Spleen (tissue), 11 donors: ENCODE results near the gene GRM8. TPM values are rescaled to one million over a fixed set of nuclear protein-coding genes. Genes with fewer than 3 reads are reported as not detected.
"Not testable (repeated sequence)": the region's sequence is repeated elsewhere in the genome, so short reads cannot be mapped to it uniquely, and the experiment has no call there.

Experiments used
- DNase-seq: peaks from one replicate; pipeline ENCODE4 v3.0.0-alpha.2; 2020
- H3K27ac ChIP-seq, 8 donors: fragments of 200-600 bp; sonication (generic) in 7 of 8; 1 replicate in 4 of 8; 2 replicates in 4 of 8; pipeline versions ENCODE4 v1.5.0 to v1.8.0; 2016 to 2021; ENCODE audit warnings: inconsistent platforms in 4 of 8, mild to moderate bottlenecking in 4 of 8, moderate library complexity in 1 of 8
- H3K27me3 ChIP-seq, 7 donors: fragments of 200-600 bp; sonication (generic) in 6 of 7; replicated peaks in 1 of 7; 1 replicate in 4 of 7; 2 replicates in 3 of 7; pipeline versions ENCODE4 v1.5.0 to v1.8.0; 2016 to 2021; ENCODE audit warnings: inconsistent platforms in 3 of 7, mild to moderate bottlenecking in 1 of 7
- H3K36me3 ChIP-seq, 6 donors: fragments of 200-600 bp; sonication (generic) in 5 of 6; 1 replicate in 4 of 6; 2 replicates in 2 of 6; pipeline versions ENCODE4 v1.5.0 to v1.8.0; 2016 to 2021; ENCODE audit warnings: inconsistent platforms in 2 of 6
- H3K4me1 ChIP-seq, 6 donors: fragments of 200-600 bp; sonication (generic) in 5 of 6; 1 replicate in 3 of 6; 2 replicates in 3 of 6; pipeline versions ENCODE4 v1.5.0 to v1.8.0; 2016 to 2021; ENCODE audit warnings: inconsistent platforms in 3 of 6
- H3K4me3 ChIP-seq, 8 donors: fragments of 200-600 bp; sonication (generic) in 7 of 8; 1 replicate in 4 of 8; 2 replicates in 4 of 8; pipeline versions ENCODE4 v1.5.0 to v1.8.0; 2016 to 2021; ENCODE audit warnings: inconsistent platforms in 4 of 8, mild to moderate bottlenecking in 4 of 8, moderate library complexity in 2 of 8
- H3K9me3 ChIP-seq, 8 donors: fragments of 200-600 bp; sonication (generic) in 7 of 8; 1 replicate in 4 of 8; 2 replicates in 4 of 8; pipeline versions ENCODE4 v1.5.0 to v1.8.0; 2016 to 2021; ENCODE audit warnings: inconsistent platforms in 4 of 8
- POLR2A ChIP-seq, 3 donors: fragments of 450-650 bp; IDR thresholded peaks; one replicate each; pipeline ENCODE4 v1.5.1; 2017; ENCODE audit warnings: antibody characterized with exemption in 3 of 3, mild to moderate bottlenecking in 1 of 3
- POLR2AphosphoS5 ChIP-seq, 3 donors: sonication (generic); formaldehyde crosslinking; IDR thresholded peaks; one replicate each; pipeline ENCODE4 v1.5.1; 2017; ENCODE audit warnings: antibody characterized with exemption in 3 of 3
- WGBS, 5 donors: extraction: QIAGEN DNeasy Blood & Tissue Kit in 3 of 5; methylation state at CpG; one replicate each; pipeline versions ENCODE4 v1.1.5 to v1.1.7; 2013 to 2018; 5-methylcytosine and 5-hydroxymethylcytosine counted together
- intact Hi-C: fragments of 100-400 bp; cut with DNase I; formaldehyde crosslinking; loops from one replicate; pipeline ENCODE4 v1.15.0; 2023; ENCODE audit warnings: low total_unique reads
- polyA plus RNA-seq, 3 donors: library from polyadenylated mRNA; stranded (reverse); fragments of 200-250 nt; gene quantifications; one replicate each; pipeline ENCODE4 v1.2.1, GENCODE V29; 2013
- total RNA-seq, 7 donors: library from RNA; depleted of rRNA in 3 of 7; stranded (reverse); fragments of >200 nt in 3 of 7; fragmentation: NEBNext Ultra II Directional in 4 of 7; extraction: Animal tissue kit (Norgen Biotek cat#: 25700) in 4 of 7; gene quantifications; one replicate each; pipeline versions ENCODE4 v1.1.0 to v1.2.1, GENCODE V29; 2016 to 2021
- TF ChIP-seq, protein P1 (sequence below), 11 experiments: fragments of 200-600 bp in 7 of 11; fragments of 450-650 bp in 4 of 11; sonication (generic) in 4 of 11; IDR thresholded peaks in 8 of 11; conservative IDR thresholded peaks in 3 of 11; 1 replicate in 7 of 11; 2 replicates in 4 of 11; pipeline versions ENCODE4 v1.4.0 to v1.8.0; 2016 to 2021; ENCODE audit warnings: antibody characterized with exemption in 11 of 11, inconsistent platforms in 4 of 11, mild to moderate bottlenecking in 1 of 11
- donor health status: healthy with polysubstance abuse.
- donor health status: DM: no; HTN: no; CAD: no; lungs with moderate emphysema.
- donor health status: DM: no; HTN: no; CAD: no.
- donor health status: Bipolar disorder and iron deficiency.
- donor health status: healthy.
- donor health status: DM: no; HTN: no; CAD: no.
- donor health status: DM: yes; HTN: yes; CAD: no.

The GRM8 gene
- total and polyA plus RNA-seq, 10 donors = 0.30 to 0.60 TPM; not detected in 8

DNA sequence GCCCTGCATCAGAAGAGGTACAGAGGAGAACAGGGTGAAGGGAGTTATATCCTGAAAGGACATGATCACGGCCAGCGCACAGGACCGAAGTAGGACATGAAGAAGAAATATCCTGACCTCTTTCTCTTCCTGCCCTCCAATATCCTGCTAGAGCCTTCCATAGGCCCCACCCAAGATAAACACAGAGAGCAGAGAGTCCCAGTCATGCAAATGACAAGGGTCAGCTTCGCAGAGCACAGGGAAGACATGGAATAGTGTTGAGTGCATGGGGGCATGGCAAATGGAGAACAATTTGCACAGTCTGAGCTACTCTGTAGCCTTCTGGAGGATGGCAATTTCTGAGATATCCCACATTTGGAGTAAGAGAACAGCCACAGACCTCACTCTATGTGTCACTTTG lies 371.4 kb downstream of the GRM8 start:
- Histone ChIP-seq H3K9me3 (no peaks in the 10 kb centered on the region), H3K27me3 (no peaks in the 10 kb centered on the region), H3K4me3 (no peak overlapping the region), H3K36me3 (no peaks in the 10 kb centered on the region), H3K4me1 (no peaks in the 10 kb centered on the region), H3K27ac (no peak overlapping the region)
- no peak for TF ChIP-seq POLR2AphosphoS5 (IDR thresholded peaks at IDR 0.05)
- TF ChIP-seq, protein P1, sequence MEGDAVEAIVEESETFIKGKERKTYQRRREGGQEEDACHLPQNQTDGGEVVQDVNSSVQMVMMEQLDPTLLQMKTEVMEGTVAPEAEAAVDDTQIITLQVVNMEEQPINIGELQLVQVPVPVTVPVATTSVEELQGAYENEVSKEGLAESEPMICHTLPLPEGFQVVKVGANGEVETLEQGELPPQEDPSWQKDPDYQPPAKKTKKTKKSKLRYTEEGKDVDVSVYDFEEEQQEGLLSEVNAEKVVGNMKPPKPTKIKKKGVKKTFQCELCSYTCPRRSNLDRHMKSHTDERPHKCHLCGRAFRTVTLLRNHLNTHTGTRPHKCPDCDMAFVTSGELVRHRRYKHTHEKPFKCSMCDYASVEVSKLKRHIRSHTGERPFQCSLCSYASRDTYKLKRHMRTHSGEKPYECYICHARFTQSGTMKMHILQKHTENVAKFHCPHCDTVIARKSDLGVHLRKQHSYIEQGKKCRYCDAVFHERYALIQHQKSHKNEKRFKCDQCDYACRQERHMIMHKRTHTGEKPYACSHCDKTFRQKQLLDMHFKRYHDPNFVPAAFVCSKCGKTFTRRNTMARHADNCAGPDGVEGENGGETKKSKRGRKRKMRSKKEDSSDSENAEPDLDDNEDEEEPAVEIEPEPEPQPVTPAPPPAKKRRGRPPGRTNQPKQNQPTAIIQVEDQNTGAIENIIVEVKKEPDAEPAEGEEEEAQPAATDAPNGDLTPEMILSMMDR (IDR thresholded peaks at IDR 0.05 in 8 of 11, conservative IDR thresholded peaks at IDR 0.05 in 3 of 11) = no peak
- no peak for TF ChIP-seq POLR2A (IDR thresholded peaks at IDR 0.05)
- 70 to 88% (median 79%) methylated on average over 4 of the region's 4 CpGs for WGBS, 5 donors
- intact Hi-C loops = no loop called here
- DNase-seq = no peak

- 64 to 81% (median 76%) methylated on average over 3 of the region's 3 CpGs for WGBS, 5 donors
- H3K4me3 ChIP-seq, H3K9me3 ChIP-seq, H3K27ac ChIP-seq, DNase-seq, intact Hi-C loops, H3K27me3 ChIP-seq, H3K36me3 ChIP-seq, H3K4me1 ChIP-seq: not testable (repeated sequence)
Observed at GRCh38 chr7:126876536-126876935, 376.2 kb downstream of the GRM8 start.

DNA sequence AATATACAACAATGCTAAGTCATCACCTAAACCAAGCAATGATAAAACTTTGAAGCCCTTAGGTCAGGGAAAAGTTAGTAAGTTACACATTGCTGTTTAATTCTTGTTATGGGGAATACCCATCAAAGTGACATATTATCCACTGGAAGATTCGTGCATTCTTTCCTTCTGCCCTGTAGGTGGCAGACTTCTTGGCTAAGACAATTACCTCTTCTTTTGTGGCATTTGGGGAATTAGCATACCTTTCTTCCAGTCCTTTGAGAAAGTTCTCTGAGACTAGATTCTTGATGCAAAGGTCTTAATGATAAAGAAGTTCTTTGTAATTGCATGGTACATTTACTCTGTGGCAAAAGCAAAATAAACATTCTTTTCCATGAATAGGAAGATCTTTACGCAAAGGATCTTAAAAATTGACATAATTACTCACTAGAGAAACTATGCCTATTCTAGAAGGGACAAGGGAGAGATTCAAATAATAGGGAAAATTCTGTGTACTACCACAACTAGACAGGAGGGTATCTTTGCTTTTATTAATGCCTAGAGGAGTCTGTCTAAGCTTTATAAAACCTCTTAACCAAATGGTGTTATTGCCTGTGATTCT lies 395.9 kb downstream of the GRM8 start:
- 43 to 49% (median 46%) methylated on average over 2 of the region's 2 CpGs for WGBS, 5 donors
- Histone ChIP-seq H3K4me3 (no peak overlapping the region), H3K27ac (no peak overlapping the region), H3K27me3 (no peaks in the 10 kb centered on the region), H3K9me3 (no peaks in the 10 kb centered on the region), H3K4me1 (no peaks in the 10 kb centered on the region), H3K36me3 (no peaks in the 10 kb centered on the region)
- intact Hi-C loops = no loop called here
- no peak for DNase-seq
- TF ChIP-seq, protein P1 (IDR thresholded peaks at IDR 0.05 in 8 of 11, conservative IDR thresholded peaks at IDR 0.05 in 3 of 11) = peak in 3 of 11 experiments; percentile 20 to 45 (median 37)
- TF ChIP-seq POLR2A (IDR thresholded peaks at IDR 0.05) = no peak

GRCh38 chr7:126845331-126845730 lies 407.4 kb downstream of the GRM8 start:
- no peak for DNase-seq
- TF ChIP-seq, protein P1 (IDR thresholded peaks at IDR 0.05 in 8 of 11, conservative IDR thresholded peaks at IDR 0.05 in 3 of 11) = no peak
- TF ChIP-seq POLR2AphosphoS5 (IDR thresholded peaks at IDR 0.05) (no peak), POLR2A (IDR thresholded peaks at IDR 0.05) (no peak)
- Histone ChIP-seq H3K9me3 (no peaks in the 10 kb centered on the region), H3K4me3 (no peak overlapping the region), H3K27ac (no peak overlapping the region), H3K4me1 (no peaks in the 10 kb centered on the region), H3K36me3 (no peaks in the 10 kb centered on the region), H3K27me3 (no peaks in the 10 kb centered on the region)
- intact Hi-C loops = no loop called here

DNA sequence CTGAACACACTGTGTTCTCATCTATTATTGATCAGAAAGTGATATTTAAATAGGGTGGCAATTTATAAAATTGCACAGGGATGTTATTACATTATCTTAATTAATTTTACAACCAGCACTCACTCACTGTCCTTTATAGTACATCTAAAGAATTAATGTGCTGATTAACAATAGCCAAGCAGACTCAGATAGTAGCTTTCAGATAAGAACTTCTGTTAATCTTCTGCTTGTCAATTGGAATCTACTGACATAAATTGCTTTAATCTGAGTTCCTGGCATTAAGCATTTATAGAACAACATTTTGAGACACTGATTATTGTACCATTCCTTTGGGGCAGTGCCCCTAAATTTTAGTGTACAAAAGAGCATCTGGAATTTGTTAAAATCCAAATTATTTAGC lies 408.9 kb downstream of the GRM8 start:
- Histone ChIP-seq H3K4me3 (no peak overlapping the region), H3K27me3 (no peaks in the 10 kb centered on the region), H3K27ac (no peak overlapping the region), H3K36me3 (no peaks in the 10 kb centered on the region), H3K9me3 (no peaks in the 10 kb centered on the region), H3K4me1 (no peaks in the 10 kb centered on the region)
- DNase-seq = no peak
- TF ChIP-seq POLR2AphosphoS5 (IDR thresholded peaks at IDR 0.05) = no peak
- TF ChIP-seq, protein P1 (IDR thresholded peaks at IDR 0.05 in 8 of 11, conservative IDR thresholded peaks at IDR 0.05 in 3 of 11) = no peak
- TF ChIP-seq POLR2A (IDR thresholded peaks at IDR 0.05) = no peak
- intact Hi-C loops = no loop called here
